Endothelial cell of umbilical vein (primary cell): Measurements from ENCODE around the gene MSI1. TPM values are rescaled to one million over a fixed set of nuclear protein-coding genes. Genes with fewer than 3 reads are reported as not detected.

Experiments
- BruUV-seq: library from RNA; stranded (reverse); fragments of 400-500 nt; replicated peaks from 2 replicates; lab custom pipeline; 2021; lab: Mats Ljungman, UMichigan
- CTCF ChIA-PET: fragments of 300-600, 350-600 bp; sonication (Branson Sonifier 250); formaldehyde crosslinking; loops from one replicate; lab custom pipeline; 2021; ENCODE audit warnings: antibody characterized with exemption, inconsistent platforms; lab: Charles Lee
- POLR2A ChIA-PET: fragments of 300-600, 350-600 bp; sonication (Branson Sonifier 250); formaldehyde crosslinking; loops from one replicate; lab custom pipeline; 2021; ENCODE audit warnings: antibody characterized with exemption, inconsistent platforms; lab: Charles Lee
- DNase-seq: peaks from one replicate; pipeline ENCODE4 v3.0.0-alpha.2; 2011; ENCODE audit warnings: low read depth, low spot score
- FAIRE-seq: peaks from 2 replicates; lab custom pipeline; 2011; peaks lifted over from hg19 to GRCh38; lab: Jason Lieb, UNC
- H2AFZ ChIP-seq: 2 replicates; pipeline ENCODE4 v1.6.0; 2012; ENCODE audit warnings: low read depth, low read length, control low read depth, inconsistent platforms
- H3K27ac ChIP-seq: 2 replicates; pipeline ENCODE4 v1.5.1; 2011; ENCODE audit warnings: low read depth, mild to moderate bottlenecking, control low read depth, low read length, moderate library complexity; ENCODE audit not compliant: insufficient read depth
- H3K27me3 ChIP-seq, 2 experiments: 2 replicates each; pipeline versions ENCODE4 v1.6.0 to v1.6.1; 2011; ENCODE audit warnings: low read length in 2 of 2, mixed read lengths in 1 of 2; ENCODE audit not compliant: control insufficient read depth in 2 of 2, insufficient read depth in 2 of 2
- H3K36me3 ChIP-seq, 2 experiments: 2 replicates in 1 of 2; 3 replicates in 1 of 2; pipeline ENCODE4 v1.5.1; 2011; ENCODE audit warnings: low read length in 2 of 2, mild to moderate bottlenecking in 1 of 2, moderate library complexity in 1 of 2; ENCODE audit not compliant: control insufficient read depth in 2 of 2, insufficient read depth in 2 of 2; ENCODE audit errors: extremely low read depth in 1 of 2
- H3K4me1 ChIP-seq: 3 replicates; pipeline ENCODE4 v1.5.1; 2011; ENCODE audit warnings: mild to moderate bottlenecking, low read length; ENCODE audit not compliant: control insufficient read depth, insufficient read depth; ENCODE audit errors: extremely low read depth
- H3K4me2 ChIP-seq: 2 replicates; pipeline ENCODE4 v1.6.1; 2011; ENCODE audit warnings: low read length, control low read depth, mixed read lengths; ENCODE audit not compliant: insufficient read depth
- H3K4me3 ChIP-seq, 3 experiments: fragments of 200-600 bp in 1 of 3; sonication (generic), shearing (Covaris generic) in 1 of 3; replicated peaks in 1 of 3; 2 replicates each; pipeline ENCODE4 v1.5.1; 2011 to 2016; ENCODE audit warnings: control low read depth in 3 of 3, low read length in 3 of 3, mild to moderate bottlenecking in 2 of 3, inconsistent platforms in 1 of 3, low read depth in 1 of 3, moderate library complexity in 1 of 3; ENCODE audit not compliant: insufficient read depth in 1 of 3
- H3K79me2 ChIP-seq: 2 replicates; pipeline ENCODE4 v1.6.0; 2012; ENCODE audit warnings: low read length, inconsistent platforms; ENCODE audit not compliant: control insufficient read depth, insufficient read depth
- H3K9ac ChIP-seq: replicated peaks from 2 replicates; pipeline ENCODE3; 2011; ENCODE audit warnings: low read length, control low read depth; ENCODE audit not compliant: insufficient read depth; ENCODE audit errors: extremely low read depth
- H3K9me1 ChIP-seq: replicated peaks from 3 replicates; pipeline ENCODE4 v1.6.0; 2011; ENCODE audit warnings: mild to moderate bottlenecking, low read length; ENCODE audit not compliant: control insufficient read depth, insufficient read depth; ENCODE audit errors: extremely low read depth
- H3K9me3 ChIP-seq: replicated peaks from 2 replicates; pipeline ENCODE4 v1.5.1; 2012; ENCODE audit warnings: low read length, inconsistent platforms; ENCODE audit not compliant: control insufficient read depth, insufficient read depth
- H4K20me1 ChIP-seq: replicated peaks from 2 replicates; pipeline ENCODE3; 2011; ENCODE audit warnings: mild to moderate bottlenecking, low read length; ENCODE audit not compliant: control insufficient read depth, insufficient read depth; ENCODE audit errors: extremely low read depth
- CTCF ChIP-seq, 2 donors: IDR thresholded peaks; 1 replicate in 1 of 2; 2 replicates in 1 of 2; pipeline ENCODE4 v1.5.1; 2011; ENCODE audit warnings: low read length in 2 of 2, mild to moderate bottlenecking in 2 of 2, moderate library complexity in 2 of 2, control low read depth in 1 of 2, inconsistent platforms in 1 of 2, low read depth in 1 of 2; ENCODE audit not compliant: insufficient read depth in 1 of 2; ENCODE audit errors: extremely low read depth in 1 of 2
- EZH2 ChIP-seq: IDR thresholded peaks from 2 replicates; pipeline ENCODE4 v1.6.1; 2012; ENCODE audit warnings: borderline replicate concordance, low read depth, mild to moderate bottlenecking, moderate library complexity, low read length, inconsistent platforms; ENCODE audit not compliant: severe bottlenecking
- GATA2 ChIP-seq: IDR thresholded peaks from 2 replicates; pipeline ENCODE4 v1.7.0; 2011; ENCODE audit warnings: low read depth, mild to moderate bottlenecking, moderate library complexity, mixed read lengths, low read length; ENCODE audit not compliant: insufficient read length, insufficient read depth
- JUN ChIP-seq: IDR thresholded peaks from 2 replicates; pipeline ENCODE4 v1.6.1; 2011; ENCODE audit warnings: borderline replicate concordance, low read depth; ENCODE audit not compliant: insufficient read length, insufficient read depth
- MAX ChIP-seq: IDR thresholded peaks from 2 replicates; pipeline ENCODE4 v1.6.1; 2011; ENCODE audit not compliant: insufficient read depth, insufficient read length
- MYC ChIP-seq: IDR thresholded peaks from one replicate; pipeline ENCODE4 v1.6.1; 2011; ENCODE audit warnings: mild to moderate bottlenecking, low read depth, low read length
- POLR2AphosphoS5 ChIP-seq: IDR thresholded peaks from 2 replicates; pipeline ENCODE4 v1.6.1; 2012; ENCODE audit warnings: low read depth, mild to moderate bottlenecking, control low read depth, low read length, moderate library complexity; ENCODE audit not compliant: insufficient read depth
- dilution Hi-C: fragments of 300-500 bp; cut with MboI; formaldehyde crosslinking; loops from one replicate; pipeline ENCODE4 v1.15.0; 2019; ENCODE audit warnings: low sequenced_read_pairs; ENCODE audit not compliant: extremely low pct_ligation_motif_present
- intact Hi-C: fragments of 100-400 bp; cut with micrococcal nuclease; formaldehyde crosslinking; loops from one replicate; pipeline ENCODE4 v1.10.0; 2022
- polyA plus RNA-seq, 4 experiments: library from polyadenylated mRNA; depleted of rRNA in 3 of 4; stranded (reverse) in 3 of 4; unstranded in 1 of 4; fragments of >200 nt; gene quantifications; 2 replicates each; pipeline versions ENCODE4 v1.2.1 to v1.2.3, GENCODE V29; 2011 to 2012; ENCODE audit warnings: missing spikeins in 1 of 4
- total RNA-seq: library from RNA; stranded (reverse); gene quantifications from 2 replicates; pipeline ENCODE4 v1.2.3, GENCODE V29; 2021

The MSI1 gene
- total and polyA plus RNA-seq, 2 donors (not counting 3 experiments of a cell fraction or from before 2014, with no cell fraction given), result 0.01 TPM; not detected in 1

- no peaks in the 10 kb centered on the region for H4K20me1 ChIP-seq
- H2AFZ ChIP-seq, result no peak overlapping the region
- H3K27ac ChIP-seq, result no peak overlapping the region
- H3K27me3 ChIP-seq, result peaks cover 19 to 20% of the 10 kb centered on the region in 2 experiments
- DNase-seq, result no peak
- no TSS peak for BruUV-seq
- H3K79me2 ChIP-seq, result no peaks in the 10 kb centered on the region
- no peak for TF ChIP-seq EZH2
- TF ChIP-seq CTCF (IDR thresholded peaks at IDR 0.05; ENCODE audit: extremely low read depth in 1 of 2, insufficient read depth in 1 of 2, low read depth in 1 of 2, low read length in 2 of 2), result no peak
- no peak for TF ChIP-seq MYC
- H3K4me1 ChIP-seq, result no peaks in the 10 kb centered on the region
- dilution Hi-C loops (no loop called here), intact Hi-C loops (no loop called here)
- FAIRE-seq, result no peak
- H3K9ac ChIP-seq, result no peak overlapping the region
- no peak overlapping the region for H3K4me2 ChIP-seq
- no peaks in the 10 kb centered on the region for H3K36me3 ChIP-seq
- no peaks in the 10 kb centered on the region for H3K9me1 ChIP-seq
- H3K9me3 ChIP-seq, result no peaks in the 10 kb centered on the region
- H3K4me3 ChIP-seq, result no peak overlapping the region
- POLR2A ChIA-PET, result no interaction called here
- CTCF ChIA-PET, result interaction anchor here (2.4 kb wide), 1 partner anchor 67 kb away, joined by 11 read pairs; no protein-coding TSS in a partner anchor
Observed at GRCh38 chr12:120363274-120363855, 5.6 kb downstream of the MSI1 start.

- H3K4me2 ChIP-seq, result no peak overlapping the region
- H3K9me1 ChIP-seq, result no peaks in the 10 kb centered on the region
- TF ChIP-seq MYC, result no peak
- no peak for TF ChIP-seq CTCF (IDR thresholded peaks at IDR 0.05; ENCODE audit: extremely low read depth in 1 of 2, insufficient read depth in 1 of 2, low read depth in 1 of 2, low read length in 2 of 2)
- TF ChIP-seq EZH2, result no peak
- TF ChIP-seq JUN, result no peak
- no peak for TF ChIP-seq GATA2
- TF ChIP-seq MAX, result no peak
- TF ChIP-seq POLR2AphosphoS5, result no peak
- intact Hi-C loops (no loop called here), dilution Hi-C loops (no loop called here)
- FAIRE-seq, result no peak
- CTCF ChIA-PET, result interaction anchor here (2.4 kb wide), 1 partner anchor 67 kb away, joined by 11 read pairs; no protein-coding TSS in a partner anchor
- POLR2A ChIA-PET, result no interaction called here
- BruUV-seq, result no TSS peak
- no peaks in the 10 kb centered on the region for H4K20me1 ChIP-seq
- no peaks in the 10 kb centered on the region for H3K9me3 ChIP-seq
- no peaks in the 10 kb centered on the region for H3K36me3 ChIP-seq
- H3K4me3 ChIP-seq, result no peak overlapping the region
- H3K27ac ChIP-seq, result no peak overlapping the region
- DNase-seq, result no peak
- no peak overlapping the region for H3K9ac ChIP-seq
- no peaks in the 10 kb centered on the region for H3K4me1 ChIP-seq
- peaks cover 15 to 17% of the 10 kb centered on the region in 2 experiments for H3K27me3 ChIP-seq
- no peak overlapping the region for H2AFZ ChIP-seq
- H3K79me2 ChIP-seq, result no peaks in the 10 kb centered on the region
Observed at GRCh38 chr12:120362516-120363273, 6.3 kb downstream of the MSI1 start.
